ENCODE measurements around the gene CHKB. TPM values are rescaled to one million over a fixed set of nuclear protein-coding genes. Genes with fewer than 3 reads are reported as not detected.

Gene CHKB
- total RNA-seq, 2 experiments from 2014 or later, result 85.8 to 100 TPM

- no peak for TF ChIP-seq EZH2phosphoT487 (IDR thresholded peaks at IDR 0.05; ENCODE audit: borderline replicate concordance, low read depth, low read length)
- no peak for TF ChIP-seq CTCF (conservative IDR thresholded peaks at IDR 0.05; ENCODE audit: low read length)
- no peak overlapping the region for H2AFZ ChIP-seq (ENCODE audit: low read length)
- ChIA-PET CTCF (ENCODE audit: unreplicated experiment) (no interaction called here), POLR2A (interaction anchor here (1.6 kb wide), 1 partner anchor 8 kb away, joined by 7 read pairs; no protein-coding TSS in a partner anchor)
- peaks cover 92% of the 10 kb centered on the region for H3K36me3 ChIP-seq (ENCODE audit: insufficient read depth, low read length)
- no peak overlapping the region for H3K27ac ChIP-seq (ENCODE audit: low read depth, low read length, poor library complexity, severe bottlenecking)
- peaks cover 26% of the 10 kb centered on the region for H3K4me1 ChIP-seq (ENCODE audit: insufficient read depth, low read length, poor library complexity, severe bottlenecking)
- intact Hi-C loops (cut with micrococcal nuclease; ENCODE audit: unreplicated experiment), result no loop called here
- no peaks in the 10 kb centered on the region for H4K20me1 ChIP-seq (ENCODE audit: insufficient read depth, low read length)
- DNase-seq (ENCODE audit: low spot score), result no peak
- H3K9me2 ChIP-seq (ENCODE audit: insufficient read depth, low read length), result no peaks in the 10 kb centered on the region
- H3K79me2 ChIP-seq (ENCODE audit: insufficient read depth, low read depth, low read length), result no peaks in the 10 kb centered on the region
- no TSS peak for BruUV-seq (replicated peaks)
- no peaks in the 10 kb centered on the region for H3K9me3 ChIP-seq (ENCODE audit: low read length)
- no peak overlapping the region for H3K4me2 ChIP-seq (ENCODE audit: low read length)
- no peak overlapping the region for H3K4me3 ChIP-seq (ENCODE audit: low read depth, low read length, poor library complexity, severe bottlenecking)
Observed at GRCh38 chr22:50573491-50574382, 8.9 kb downstream of the CHKB start.

GRCh38 chr22:50572965-50573364, 9.7 kb downstream of the CHKB start:
- Histone ChIP-seq H3K9me2 (ENCODE audit: insufficient read depth, low read length) (no peaks in the 10 kb centered on the region), H3K9me3 (ENCODE audit: low read length) (no peaks in the 10 kb centered on the region), H3K4me1 (ENCODE audit: insufficient read depth, low read length, poor library complexity, severe bottlenecking) (peaks cover 26% of the 10 kb centered on the region), H3K27ac (ENCODE audit: low read depth, low read length, poor library complexity, severe bottlenecking) (no peak overlapping the region), H3K4me3 (ENCODE audit: low read depth, low read length, poor library complexity, severe bottlenecking) (no peak overlapping the region), H3K4me2 (ENCODE audit: low read length) (no peak overlapping the region), H3K79me2 (ENCODE audit: insufficient read depth, low read depth, low read length) (no peaks in the 10 kb centered on the region), H3K36me3 (ENCODE audit: insufficient read depth, low read length) (peaks cover 91% of the 10 kb centered on the region), H2AFZ (ENCODE audit: low read length) (no peak overlapping the region), H4K20me1 (ENCODE audit: insufficient read depth, low read length) (no peaks in the 10 kb centered on the region)
- TF ChIP-seq EZH2phosphoT487 (IDR thresholded peaks at IDR 0.05; ENCODE audit: borderline replicate concordance, low read depth, low read length) (no peak), CTCF (conservative IDR thresholded peaks at IDR 0.05; ENCODE audit: low read length) (no peak)
- no TSS peak for BruUV-seq (replicated peaks)
- no peak for DNase-seq (ENCODE audit: low spot score)
- intact Hi-C loops (cut with micrococcal nuclease; ENCODE audit: unreplicated experiment), result no loop called here
- CTCF ChIA-PET (ENCODE audit: unreplicated experiment), result no interaction called here
- POLR2A ChIA-PET, result interaction anchor here (0.9 kb wide), 1 partner anchor 33 kb away, joined by 3 read pairs; no protein-coding TSS in a partner anchor

Data from OCI-LY7 (cell line).